ENCODE results near the gene ALDH1B1. TPM values are rescaled to one million over a fixed set of nuclear protein-coding genes. Genes with fewer than 3 reads are reported as not detected.

ALDH1B1 gene
- 21.8 and 26.7 TPM in 2 replicates for total RNA-seq (2014; rRNA removed; shearing (Covaris generic); ENCODE audit: low replicate concordance)

DNA sequence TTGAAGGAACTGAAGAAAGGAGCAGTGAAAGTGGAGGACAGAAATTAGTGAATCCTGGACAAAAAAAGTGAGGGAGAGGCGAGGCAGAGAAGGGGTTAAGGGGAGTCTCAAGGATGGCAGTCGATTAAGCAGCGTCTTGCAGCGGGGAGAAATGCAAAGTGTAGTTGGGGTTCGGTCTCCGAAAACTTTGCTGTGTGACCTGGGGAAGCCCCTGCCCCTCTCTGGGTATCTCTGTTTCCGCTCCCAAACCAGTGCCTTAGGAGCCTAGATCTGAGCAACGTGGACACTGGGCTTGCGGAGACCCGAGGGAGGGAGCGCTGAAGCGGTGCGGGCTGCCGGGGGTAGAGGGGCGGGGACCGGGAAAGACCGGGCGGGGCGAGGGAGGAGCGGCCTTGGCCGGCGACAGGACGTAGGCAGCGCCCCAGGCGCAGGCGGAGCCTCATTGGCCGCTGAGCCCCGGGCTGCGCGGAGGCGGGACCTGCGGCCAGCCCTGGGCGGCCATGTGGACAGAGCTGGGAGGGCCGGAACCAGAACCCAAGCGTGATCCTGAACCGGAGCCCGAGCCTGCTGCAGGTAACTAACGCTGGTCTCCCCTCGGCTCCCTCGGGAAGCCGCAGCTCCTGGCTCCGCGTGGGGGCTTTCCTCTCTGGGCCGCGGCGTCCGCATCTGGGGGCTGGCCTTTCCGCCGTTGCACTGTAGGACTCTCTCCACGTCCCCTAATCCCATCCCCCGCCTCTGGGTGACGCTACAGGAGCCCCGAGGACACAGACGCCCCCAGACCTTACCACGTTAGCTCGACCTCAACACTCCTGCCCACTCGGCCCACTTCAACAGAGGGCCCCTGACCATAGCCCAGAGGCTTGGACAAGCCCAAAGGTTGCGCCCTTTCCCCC, at the start of gene ALDH1B1:
ALDH1B1 (plus strand) TSS at position 468 of the 893 bp plus-strand sequence. CDS start 3,047 bp downstream, outside the sequence.
- peak; percentile 70 for DNase-seq (ENCODE audit: low read depth)
- in situ Hi-C loops (cut with HindIII; ENCODE audit: low pct_unique_long_range_greater_than_20kb, low sequenced_read_pairs), result no loop called here

DNA sequence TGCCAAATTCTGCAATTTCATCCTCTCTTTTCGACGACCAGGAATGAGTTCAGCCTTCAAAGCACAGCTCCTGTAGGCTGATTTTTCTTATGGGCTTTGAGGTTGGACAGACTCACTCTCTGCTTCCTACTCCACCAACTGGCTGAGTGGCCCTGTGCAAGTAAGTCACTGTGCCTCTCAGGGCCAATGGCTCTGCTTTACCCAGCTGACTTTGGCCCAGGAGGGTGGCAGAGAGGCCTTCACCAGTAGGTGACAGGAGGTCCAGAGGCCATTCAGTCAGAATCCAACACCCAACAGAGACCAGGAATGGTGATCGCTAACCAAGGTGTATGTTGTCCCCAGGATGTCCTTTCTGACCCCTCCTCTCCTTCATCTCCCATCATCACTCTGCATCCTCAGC, 49.5 kb upstream of the ALDH1B1 start:
- in situ Hi-C loops (cut with HindIII; ENCODE audit: low pct_unique_long_range_greater_than_20kb, low sequenced_read_pairs), result loop anchor here (25.0 kb wide), 1 partner anchor 431 kb away; the partner anchor contains the start of gene SLC25A51

DNA sequence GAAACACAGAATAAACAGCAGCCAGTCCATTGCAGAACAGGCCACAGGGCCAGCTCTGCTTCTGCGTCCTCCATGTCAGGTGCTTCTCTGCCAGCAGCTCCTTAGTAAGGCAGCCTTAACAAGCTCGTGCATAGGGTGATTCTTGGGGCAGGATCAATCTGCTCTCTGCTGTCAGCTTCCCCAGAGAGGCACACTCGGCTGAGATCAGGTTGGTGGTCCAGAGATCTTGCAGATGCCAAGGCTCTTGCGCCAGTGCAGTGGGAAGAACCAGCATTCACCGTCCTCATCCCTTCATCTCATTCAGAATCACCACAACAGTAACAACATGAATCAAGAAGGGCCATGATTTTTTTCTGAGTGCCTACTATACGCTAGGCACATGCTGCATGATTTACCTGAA, 49.0 kb upstream of the ALDH1B1 start:
- in situ Hi-C loops (cut with HindIII; ENCODE audit: low pct_unique_long_range_greater_than_20kb, low sequenced_read_pairs), result loop anchor here (25.0 kb wide), 1 partner anchor 431 kb away; the partner anchor contains the start of gene SLC25A51

More for the DNA sequence above, 49.5 kb upstream of the ALDH1B1 start:
- DNase-seq (ENCODE audit: low read depth), result no peak

DNA sequence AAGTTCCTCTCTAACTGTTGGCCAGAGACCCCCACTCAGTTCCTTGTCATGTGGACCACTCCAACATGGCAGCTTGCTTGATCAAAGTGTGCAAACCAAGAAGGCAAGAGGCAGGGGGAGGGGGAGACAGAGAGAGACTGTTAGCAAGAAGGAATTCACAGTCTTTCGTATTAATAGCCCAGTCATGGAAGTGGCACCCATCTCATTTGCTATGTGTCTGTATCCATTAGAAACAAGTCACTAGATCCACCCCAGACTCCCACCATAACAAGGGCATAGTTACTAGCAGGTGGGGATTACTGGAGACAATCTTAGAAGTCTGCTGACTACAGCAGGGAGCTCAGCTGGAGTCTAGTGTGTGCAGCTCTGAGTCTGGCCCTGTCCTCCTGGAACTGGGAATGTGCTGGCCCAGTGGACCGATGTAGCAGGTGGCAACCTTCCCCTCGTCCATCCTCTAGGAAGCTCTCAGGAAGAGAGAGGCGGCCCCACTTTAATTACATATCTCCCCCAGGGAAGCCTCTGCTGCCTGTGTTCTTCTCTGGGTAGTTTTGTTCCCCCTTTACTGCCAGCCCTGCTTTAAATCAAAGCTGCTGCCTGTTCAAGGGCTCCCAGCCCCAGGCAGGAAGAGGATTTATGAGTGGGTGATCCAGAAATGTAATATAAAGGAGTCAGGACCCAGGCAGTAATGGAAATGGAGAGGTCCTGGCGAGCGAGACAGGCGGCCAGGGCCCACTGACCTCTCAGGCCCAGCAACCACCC, 47.8 kb upstream of the ALDH1B1 start:
- in situ Hi-C loops (cut with HindIII; ENCODE audit: low pct_unique_long_range_greater_than_20kb, low sequenced_read_pairs), result loop anchor here (25.0 kb wide), 1 partner anchor 432 kb away; the partner anchor contains the start of gene SLC25A51
- DNase-seq (ENCODE audit: low read depth), result no peak

More for the DNA sequence above, 49.0 kb upstream of the ALDH1B1 start:
- no peak for DNase-seq (ENCODE audit: low read depth)

DNA sequence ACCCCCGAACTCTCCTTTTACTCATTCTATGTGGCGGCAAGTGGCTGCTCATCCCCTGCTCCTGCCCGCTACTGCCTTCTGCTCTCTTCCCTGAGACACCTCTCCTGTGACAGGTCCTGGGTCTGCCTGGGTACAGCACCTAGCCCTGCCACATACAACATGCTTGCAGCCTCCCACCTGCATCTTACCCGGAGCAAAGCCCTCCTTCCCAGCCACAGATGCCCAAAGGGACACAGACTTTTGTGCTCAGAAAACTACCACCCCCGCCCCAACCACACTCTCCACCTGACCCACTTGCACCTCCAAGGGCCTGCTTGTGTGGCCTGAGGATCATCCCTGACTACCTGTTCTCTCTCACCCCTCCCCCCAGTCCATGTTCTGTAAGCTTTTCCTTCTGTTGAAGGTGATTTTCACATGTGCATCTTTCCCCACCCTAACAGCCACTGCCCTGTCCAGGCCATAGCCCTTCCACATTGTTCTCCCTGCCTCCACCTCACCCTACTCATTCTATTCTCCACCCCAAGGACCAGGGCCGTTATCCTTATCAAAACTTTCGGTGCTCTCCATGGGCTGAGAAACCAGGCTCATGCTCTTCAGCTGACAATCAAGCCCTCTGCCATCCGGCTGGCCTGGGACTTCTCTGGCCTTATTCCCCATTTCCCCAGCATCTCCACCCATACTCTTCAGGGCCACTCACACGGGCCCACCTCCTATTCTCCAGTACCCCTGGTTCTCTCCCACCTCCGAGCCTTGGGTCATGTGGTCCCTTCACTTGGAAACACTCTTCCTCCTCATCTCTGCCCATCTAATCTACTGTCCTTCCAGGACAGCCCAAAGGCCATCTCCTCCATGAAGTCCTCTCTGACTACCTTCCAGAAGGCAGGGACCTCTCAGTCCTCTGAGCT, 46.4 kb upstream of the ALDH1B1 start:
- in situ Hi-C loops (cut with HindIII; ENCODE audit: low pct_unique_long_range_greater_than_20kb, low sequenced_read_pairs), result loop anchor here (25.0 kb wide), 1 partner anchor 434 kb away; the partner anchor contains the start of gene SLC25A51
- DNase-seq (ENCODE audit: low read depth), result no peak

DNA sequence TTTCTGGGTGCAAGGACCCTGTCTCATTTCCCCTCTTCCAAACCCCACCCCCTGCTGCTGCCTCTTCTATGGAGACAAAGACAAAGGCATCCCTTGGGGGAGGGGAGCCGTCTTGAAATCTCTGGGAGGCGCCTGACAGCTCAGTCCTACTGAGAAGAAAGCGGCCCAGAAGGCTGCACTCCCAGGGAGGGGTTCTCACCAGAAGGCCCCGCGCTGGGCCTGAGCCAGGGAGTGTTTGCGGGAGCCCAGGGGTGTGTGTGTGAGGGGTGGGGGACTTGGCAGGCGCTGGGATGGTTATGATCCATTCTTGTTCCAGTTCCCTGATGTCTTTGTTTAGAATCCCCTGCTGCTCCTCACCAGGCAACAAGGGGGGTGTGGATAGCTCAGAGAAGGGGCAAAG, 45.7 kb upstream of the ALDH1B1 start:
- in situ Hi-C loops (cut with HindIII; ENCODE audit: low pct_unique_long_range_greater_than_20kb, low sequenced_read_pairs), result loop anchor here (25.0 kb wide), 1 partner anchor 435 kb away; the partner anchor contains the start of gene SLC25A51
- no peak for DNase-seq (ENCODE audit: low read depth)

DNA sequence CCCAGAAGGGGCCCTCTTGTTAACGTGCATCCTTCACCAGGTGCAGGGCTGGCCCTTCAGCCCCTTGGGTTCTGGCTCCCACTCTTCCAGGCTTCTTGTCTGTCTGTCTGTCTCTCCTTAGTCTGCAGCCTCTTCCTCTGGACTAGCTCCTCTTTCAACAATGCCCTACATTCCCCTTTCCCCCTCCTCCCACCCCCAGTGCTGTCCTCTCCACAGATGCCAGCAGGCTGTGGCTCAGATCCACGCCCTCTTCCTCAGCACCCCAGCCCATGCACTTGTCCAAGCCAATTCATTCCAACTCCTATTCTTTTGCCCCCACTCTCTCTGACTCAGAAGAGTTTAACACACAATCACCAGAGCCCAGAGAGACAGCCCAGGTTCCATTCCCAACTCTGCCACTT, 45.2 kb upstream of the ALDH1B1 start:
- DNase-seq (ENCODE audit: low read depth), result no peak
- in situ Hi-C loops (cut with HindIII; ENCODE audit: low pct_unique_long_range_greater_than_20kb, low sequenced_read_pairs), result loop anchor here (25.0 kb wide), 1 partner anchor 435 kb away; the partner anchor contains the start of gene SLC25A51

DNA sequence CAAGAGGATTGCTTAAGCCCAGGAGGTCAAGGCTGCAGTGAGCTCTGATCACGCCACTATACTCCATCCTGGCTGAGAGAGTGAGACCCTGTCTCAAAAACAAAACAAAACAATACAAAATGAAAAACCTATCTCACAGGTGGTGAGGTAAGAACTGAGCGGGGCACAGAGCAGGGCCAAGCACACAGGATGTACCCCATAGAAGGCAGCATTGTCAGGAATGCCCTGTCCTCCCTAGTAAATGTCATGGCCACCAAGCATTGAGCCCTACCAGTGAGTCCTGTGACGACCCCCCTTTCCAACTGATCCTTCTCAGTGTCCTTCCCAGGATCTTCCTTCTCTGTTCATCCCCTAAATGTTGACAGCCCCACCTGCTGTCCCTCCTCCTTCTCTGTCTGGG, 44.6 kb upstream of the ALDH1B1 start:
- in situ Hi-C loops (cut with HindIII; ENCODE audit: low pct_unique_long_range_greater_than_20kb, low sequenced_read_pairs), result loop anchor here (25.0 kb wide), 1 partner anchor 436 kb away; the partner anchor contains the start of gene SLC25A51
- no peak for DNase-seq (ENCODE audit: low read depth)

DNA sequence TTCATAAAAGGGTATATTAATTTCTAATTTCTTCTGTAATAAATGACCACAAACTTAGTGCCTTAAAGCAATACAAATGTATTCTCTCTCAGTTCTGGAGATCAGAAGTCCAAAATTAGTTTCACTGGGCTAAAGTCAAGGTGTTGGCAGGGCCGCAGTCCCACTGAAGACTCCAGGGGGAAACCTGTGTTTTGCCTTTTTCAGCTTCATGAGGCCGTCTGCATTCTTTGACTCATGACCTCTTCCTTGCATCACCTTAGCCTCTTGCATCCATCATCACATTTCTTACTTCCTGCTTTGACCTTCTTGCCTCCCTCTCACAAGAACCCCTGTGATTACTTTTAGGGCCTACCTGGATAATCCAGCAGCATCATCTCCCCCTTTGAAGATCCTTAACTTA, 42.0 kb upstream of the ALDH1B1 start:
- no peak for DNase-seq (ENCODE audit: low read depth)
- in situ Hi-C loops (cut with HindIII; ENCODE audit: low pct_unique_long_range_greater_than_20kb, low sequenced_read_pairs), result no loop called here

DNA sequence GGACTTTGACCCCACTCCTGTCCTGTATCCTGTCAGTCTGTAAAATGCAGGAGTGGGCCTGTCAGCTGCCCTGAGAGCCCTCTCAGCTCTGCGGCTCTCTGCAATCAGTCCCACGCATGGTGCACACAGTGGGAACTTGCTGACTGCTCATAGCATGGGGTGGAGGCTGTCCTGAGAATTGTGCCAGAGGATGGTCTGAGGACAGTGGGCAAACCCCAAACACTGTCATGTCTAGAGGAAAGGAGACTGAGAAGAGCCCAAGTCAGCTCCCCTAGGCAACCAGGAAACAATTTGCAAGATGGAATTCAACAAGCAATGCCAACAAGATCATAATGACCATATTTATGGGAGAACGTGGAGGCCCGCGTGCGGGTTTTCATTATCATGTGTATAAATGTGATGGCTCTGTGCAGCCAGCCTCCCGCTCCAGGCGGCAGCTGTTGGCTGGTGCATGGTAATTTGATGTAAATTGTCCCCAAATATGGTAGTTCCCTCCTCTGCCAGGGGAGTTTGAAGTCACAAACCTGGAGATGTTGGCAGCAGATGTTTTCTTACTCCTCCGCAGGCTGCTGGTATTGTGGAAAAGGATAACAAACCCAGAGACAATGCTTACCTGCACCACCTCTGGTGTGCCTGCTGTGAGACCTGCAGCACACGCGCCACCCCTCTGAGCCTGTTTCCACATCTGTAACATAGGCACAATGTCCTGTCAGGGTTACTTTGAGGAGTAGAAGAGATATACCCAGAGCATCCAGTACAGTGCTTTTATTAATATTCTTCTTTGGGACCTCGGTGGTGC, 39.8 kb upstream of the ALDH1B1 start:
- DNase-seq (ENCODE audit: low read depth), result no peak
- in situ Hi-C loops (cut with HindIII; ENCODE audit: low pct_unique_long_range_greater_than_20kb, low sequenced_read_pairs), result no loop called here

DNA sequence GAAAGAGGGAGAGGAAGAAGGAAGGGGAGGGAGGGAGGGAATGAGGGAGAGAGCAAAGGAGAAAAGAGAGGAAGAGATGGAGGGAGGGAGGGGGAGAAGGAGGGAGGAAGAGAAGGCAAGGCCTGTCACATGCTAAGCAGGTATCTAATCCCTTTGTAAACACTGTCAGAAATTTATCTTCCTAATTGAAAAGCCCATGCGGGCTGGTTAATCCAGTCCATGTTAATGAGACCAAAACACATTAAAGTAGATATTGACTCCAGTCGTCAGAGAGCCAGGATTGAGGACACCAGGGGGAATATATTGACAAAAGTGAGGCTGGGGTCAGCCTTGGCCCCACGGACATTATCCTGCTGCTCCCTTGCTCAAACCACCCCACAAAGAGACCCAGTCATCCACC, 37.4 kb upstream of the ALDH1B1 start:
- DNase-seq (ENCODE audit: low read depth), result no peak
- in situ Hi-C loops (cut with HindIII; ENCODE audit: low pct_unique_long_range_greater_than_20kb, low sequenced_read_pairs), result no loop called here

DNA sequence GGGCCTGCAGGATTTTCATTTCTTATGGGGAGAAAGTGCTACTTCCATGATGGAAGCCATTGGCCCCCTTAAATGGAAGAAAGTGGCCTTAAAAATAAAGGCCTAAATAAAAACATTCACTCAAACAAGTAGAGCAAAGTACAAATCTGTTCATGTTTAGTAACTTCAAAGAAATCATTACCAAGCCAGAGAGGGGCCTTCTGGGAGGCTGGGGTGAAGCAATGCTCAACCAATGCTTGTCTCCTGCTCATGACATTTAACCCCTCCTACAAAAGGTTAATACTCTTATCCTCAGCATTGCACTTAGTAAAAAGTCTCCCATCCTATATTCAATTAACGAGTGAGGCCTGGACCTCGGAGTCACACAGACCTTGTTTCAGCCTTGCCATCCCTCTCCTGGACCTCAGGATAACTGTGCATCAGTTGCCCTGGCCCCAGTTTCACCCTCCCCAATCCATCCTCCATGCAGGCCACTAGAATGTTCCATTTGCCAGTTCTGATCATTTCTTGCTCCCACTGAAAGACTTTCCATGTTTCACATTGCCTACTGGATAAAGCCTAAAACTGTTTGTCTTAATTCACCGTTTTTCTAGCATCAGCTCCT, 36.9 kb upstream of the ALDH1B1 start:
- in situ Hi-C loops (cut with HindIII; ENCODE audit: low pct_unique_long_range_greater_than_20kb, low sequenced_read_pairs), result no loop called here
- DNase-seq (ENCODE audit: low read depth), result no peak

DNA sequence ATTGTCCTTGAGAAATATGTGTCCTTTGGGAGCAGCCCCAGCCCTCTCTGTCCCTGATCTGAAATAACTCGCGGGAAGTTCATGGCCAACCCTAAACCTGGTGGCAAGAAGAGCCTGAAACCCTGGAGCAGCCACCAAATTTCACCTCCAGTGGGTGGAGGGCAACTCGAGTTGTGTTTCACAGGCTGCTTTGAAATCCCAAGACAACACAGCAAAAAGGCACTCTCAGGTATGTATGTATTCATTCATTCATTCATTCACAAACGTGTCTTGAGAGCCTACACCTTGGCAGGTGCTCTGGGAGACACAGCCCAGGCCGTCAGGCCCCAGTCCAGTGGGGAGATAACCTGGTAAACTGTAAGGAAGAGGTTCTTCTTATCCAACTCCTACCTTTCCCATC, 35.7 kb upstream of the ALDH1B1 start:
- in situ Hi-C loops (cut with HindIII; ENCODE audit: low pct_unique_long_range_greater_than_20kb, low sequenced_read_pairs), result no loop called here
- DNase-seq (ENCODE audit: low read depth), result no peak

DNA sequence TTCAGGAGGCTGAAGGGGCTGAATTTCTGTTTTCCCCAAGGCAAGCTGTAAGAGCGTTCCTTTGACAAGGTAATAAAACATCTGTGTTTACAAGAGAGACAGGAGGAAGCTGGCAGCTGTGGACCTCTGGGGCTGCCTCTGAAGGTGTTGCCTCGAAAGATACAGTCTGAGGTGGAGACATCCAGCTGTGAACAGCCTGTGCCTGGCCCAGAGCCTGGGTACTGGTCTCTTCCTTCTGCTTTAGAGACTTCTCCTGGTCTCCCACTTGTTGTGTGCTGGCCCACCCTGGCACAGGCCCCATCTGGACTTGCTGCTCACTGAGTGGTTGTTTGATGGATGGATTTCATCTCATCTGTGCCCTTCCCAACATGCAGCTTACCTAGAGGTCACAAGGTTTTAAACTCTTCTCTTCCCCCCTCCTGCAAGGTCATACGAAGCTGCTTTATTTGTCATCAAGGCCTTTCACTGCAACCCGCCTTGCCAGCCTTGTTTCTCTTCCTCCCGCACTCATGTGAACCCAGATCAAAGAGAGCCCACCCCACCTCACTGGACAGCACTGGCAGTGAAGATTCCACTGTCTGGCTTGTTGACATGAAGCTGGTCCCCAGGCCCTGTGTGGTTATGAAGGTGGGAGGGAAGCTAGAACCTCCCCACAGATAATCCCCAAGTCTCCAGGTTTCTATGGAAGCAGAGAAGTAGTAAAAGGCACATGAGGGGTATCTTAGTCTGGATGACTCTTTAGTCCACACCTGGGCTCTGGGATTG, 35.0 kb upstream of the ALDH1B1 start:
- DNase-seq (ENCODE audit: low read depth), result no peak
- in situ Hi-C loops (cut with HindIII; ENCODE audit: low pct_unique_long_range_greater_than_20kb, low sequenced_read_pairs), result no loop called here

DNA sequence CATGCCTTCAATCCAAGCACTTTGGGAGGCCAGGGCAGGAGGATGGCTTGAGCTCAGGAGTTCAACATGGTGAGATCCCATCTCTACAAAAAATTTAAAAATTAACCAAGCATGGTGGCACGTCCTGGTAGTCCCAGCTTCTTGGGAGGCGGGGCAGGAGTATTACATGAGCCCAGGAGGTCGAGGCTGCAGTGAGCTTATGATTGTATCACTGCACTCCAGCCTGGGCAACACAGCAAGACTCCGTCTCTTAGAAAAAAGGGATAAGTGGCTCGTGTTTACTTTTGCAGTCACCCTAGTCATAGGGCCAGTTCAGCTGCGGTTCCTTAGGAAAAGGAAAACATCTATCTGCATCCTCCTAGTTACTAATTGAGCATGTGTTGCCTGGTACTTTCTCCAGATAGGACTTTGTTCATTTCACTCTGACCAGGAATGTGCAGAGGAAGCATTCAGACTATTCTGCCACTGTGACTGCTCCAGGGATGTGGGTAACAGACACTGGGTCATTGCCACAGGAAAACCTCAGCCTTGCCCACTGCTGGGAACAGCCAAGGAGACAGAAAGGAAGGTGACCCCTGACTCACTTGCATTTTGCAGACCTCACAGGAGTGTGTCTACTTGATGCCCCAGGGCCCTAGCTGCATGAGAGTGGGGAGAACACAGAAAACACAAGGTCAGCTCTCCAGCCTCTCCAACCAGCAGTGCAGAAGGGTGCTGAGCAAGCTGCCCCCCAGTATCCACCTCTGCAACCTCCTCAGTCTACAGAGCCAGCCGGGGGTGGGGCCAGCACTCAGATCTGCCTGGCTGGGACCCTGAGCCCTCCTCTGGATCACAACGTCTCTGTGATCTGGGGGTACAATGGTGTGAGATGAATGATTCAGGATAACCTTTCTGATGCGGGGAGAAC, 33.9 kb upstream of the ALDH1B1 start:
- DNase-seq (ENCODE audit: low read depth), result peak; percentile 74
- in situ Hi-C loops (cut with HindIII; ENCODE audit: low pct_unique_long_range_greater_than_20kb, low sequenced_read_pairs), result no loop called here
